Stimulated activated CD4-positive, alpha-beta T cell treated with anti-CD3 and anti-CD28 coated beads, Interleukin-2, amount 100 ng/mL, for 24 hours (primary cell): ENCODE data around the gene SLC25A25.
"Not testable (repeated sequence)": the region's sequence is repeated elsewhere in the genome, so short reads cannot be mapped to it uniquely, and the experiment has no call there.

Experiments
- DNase-seq, 2 donors: peaks; one replicate each; pipeline ENCODE4 v3.0.0-alpha.2; 2020

Gene SLC25A25

DNA sequence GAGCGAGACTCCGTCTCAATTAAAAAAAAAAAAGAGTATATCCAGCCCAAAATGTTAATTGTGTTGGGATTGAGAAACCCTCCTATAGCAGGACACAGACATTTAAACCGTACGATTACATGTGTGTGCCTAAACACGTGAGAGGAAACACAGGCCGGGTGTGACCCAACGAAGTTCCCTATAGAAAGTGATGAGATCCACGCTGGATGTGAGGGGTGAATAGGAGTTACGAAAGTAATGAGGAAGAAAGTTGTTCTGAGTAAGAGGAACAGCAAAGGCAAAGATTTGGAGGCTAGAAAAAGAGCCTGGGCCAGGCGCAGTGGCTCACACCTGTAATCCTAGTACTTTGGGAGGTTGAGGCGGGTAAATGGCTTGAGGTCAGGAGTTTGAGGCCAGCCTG lies 14.5 kb upstream of the SLC25A25 start:
- no peak for DNase-seq

DNA sequence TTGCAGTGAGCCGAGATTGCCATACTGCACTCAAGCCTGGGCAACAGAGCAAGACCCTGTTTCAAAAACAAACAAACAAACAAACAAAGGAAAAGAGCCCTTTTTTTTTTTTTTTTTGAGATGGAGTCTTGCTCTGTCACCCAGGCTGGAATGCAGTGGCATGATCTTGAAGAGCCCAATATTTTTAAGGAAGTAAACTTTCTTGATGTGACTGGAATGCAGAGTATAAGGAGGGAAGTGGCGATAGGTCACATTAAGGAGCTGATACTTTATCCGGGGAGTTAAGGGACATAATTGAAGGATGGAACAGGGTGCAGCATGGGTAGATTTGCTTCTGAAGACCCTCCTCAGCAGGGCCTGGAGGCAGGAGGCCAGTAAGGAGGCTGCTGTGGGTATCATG lies 13.9 kb upstream of the SLC25A25 start:
- DNase-seq: no peak

DNA sequence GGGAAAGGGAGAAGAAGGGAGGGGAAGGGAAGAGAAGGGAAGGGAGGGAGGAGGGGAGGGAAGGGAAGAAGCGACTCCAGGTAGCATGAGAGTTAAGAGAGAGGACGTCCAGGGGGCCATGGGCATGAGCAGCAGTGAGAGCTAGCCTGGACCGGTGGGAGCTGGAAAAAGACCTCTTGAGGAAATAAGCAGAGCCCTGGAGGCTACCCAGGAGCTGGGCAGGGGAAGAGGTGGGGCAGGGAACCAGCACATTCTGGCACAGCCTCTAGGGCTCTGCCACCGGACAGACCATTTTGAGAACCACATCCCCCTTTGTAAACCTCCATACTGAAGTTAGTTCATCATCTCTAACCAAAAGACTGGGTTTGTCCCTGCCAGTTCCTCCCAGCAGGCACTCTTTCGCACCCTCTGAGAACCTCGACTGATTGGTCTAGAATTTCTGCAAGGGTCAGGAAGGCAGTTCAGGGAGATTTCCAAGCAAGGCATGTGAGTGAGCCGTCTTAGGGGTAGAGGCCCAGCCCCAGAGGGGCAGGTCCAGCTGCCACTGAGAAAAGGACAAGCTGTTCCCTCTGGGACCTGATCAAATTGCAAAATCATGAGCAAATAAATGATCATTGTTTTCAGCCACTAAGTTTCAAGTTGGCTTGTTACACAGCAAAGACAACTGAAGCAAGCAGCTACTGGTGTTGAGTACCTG lies 12.5 kb upstream of the SLC25A25 start:
- no peak for DNase-seq

DNA sequence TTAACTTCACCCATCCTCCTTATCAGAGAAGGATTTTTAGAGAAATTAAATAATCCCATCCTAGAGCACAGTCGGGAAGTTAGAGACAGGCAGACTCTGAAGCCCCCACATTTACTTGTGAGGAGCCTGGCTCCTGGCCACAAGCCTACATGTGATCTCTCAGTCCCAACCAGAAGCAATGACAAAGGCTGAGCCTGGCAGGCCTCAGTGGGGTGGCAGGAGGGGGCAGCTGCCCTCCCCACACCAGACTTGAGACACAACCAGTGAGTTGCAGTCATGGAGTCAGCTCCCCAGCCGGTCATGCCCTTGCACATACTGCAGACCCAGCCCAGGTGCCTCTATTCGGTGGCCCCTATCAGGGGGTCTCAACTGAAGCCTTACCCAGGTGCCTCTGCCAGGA lies 11.9 kb upstream of the SLC25A25 start:
- no peak for DNase-seq

DNA sequence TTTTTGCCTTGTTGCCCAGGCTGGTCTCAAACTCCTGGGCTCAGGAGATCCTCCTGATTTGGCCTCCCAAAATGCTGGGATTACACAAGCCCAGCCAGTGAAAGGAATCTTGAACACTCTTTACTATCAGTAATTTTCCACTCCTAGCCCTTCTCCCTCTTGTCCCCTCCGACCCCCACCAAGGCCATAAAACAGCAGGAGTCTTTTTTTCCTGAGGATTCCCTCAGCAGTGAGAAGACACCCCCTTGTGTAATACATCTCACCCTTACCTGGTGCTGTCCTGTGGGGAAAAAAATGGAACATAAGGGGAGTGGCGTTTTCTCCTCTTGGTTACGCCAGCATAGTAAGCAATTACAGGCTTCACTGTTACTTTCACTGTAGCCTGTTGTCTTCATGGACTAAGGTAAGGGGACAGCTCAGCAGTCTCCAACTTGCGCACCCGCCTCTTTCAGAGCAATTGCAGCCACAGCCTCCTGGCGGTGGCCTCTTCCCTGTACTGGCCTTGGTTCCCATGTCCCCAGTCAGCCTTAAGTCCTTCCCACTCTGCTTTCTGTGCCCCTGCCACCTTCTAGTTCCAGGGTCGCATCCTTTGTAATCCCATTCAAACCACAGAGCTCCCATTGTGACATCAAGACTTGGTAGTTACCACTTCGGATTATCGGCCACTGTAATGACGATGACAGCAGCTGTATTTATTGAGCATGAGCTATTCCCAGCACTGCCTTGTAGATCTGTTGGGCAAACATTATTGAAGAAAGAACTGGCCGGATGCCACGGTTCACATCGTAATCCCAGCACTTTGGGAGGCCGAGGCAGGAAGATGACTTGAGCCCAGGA lies 10.9 kb upstream of the SLC25A25 start:
- DNase-seq: no peak

DNA sequence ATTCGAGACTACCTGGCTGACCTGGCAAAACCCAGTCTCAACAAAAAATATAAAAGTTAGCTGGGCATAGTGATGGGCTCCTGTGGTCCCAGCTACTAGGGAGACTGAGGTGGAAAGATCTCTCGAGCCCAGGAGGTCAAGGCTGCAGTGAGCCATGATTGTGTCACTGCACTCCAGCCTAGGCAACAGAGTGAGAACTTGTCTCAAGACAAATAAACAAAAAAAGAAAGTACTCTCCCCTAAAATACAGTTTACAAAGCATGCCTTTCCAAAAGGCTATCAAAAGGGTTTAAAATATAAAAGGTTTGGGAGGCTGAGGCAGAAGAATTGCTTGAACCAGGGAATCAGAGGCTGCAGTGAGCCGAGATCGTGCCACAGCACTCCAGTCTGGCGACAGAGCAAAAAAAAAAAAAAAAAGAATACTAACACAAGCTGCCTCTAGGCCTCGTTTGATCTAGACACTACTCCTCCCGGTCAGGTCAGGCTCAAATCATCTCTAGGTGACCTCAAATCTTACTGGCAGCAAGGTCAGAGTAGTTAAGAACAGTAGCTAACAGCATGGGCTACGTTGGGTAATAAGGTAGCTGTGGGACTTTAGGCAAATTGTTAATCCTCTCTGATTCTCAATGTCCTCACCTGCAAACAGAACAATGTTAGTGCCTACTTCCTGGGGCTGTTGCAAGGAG lies 10.2 kb upstream of the SLC25A25 start:
- no peak for DNase-seq

DNA sequence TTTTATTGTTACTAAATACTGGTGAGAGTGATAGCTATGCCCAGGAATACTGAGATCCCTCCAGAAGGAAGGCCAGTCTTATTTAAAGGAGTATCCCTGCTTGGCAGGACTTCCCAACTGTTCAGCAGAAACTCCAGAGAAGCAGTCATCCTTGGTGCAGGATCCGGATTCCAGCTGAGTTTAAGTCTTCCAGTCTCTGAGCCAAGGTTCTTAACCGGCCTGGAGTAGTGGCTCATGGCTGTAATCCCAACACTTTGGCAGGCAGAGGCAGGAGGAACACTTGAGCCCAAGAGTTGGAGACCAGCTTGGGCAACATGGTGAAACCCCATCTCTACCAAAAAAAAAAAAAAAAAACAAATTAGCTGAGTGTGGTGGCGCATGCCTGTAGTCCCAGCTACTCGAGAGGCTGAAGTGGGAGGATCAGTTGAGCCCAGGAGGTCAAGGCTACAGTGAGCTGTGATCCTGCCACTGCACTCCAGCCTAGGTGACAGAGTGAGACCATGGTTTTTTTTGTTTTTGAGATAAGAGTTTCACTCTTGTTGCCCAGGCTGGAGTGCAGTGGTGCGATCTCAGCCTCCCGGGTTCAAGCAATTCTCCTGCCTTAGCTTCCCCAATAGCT lies 8.6 kb upstream of the SLC25A25 start:
- DNase-seq: no peak

DNA sequence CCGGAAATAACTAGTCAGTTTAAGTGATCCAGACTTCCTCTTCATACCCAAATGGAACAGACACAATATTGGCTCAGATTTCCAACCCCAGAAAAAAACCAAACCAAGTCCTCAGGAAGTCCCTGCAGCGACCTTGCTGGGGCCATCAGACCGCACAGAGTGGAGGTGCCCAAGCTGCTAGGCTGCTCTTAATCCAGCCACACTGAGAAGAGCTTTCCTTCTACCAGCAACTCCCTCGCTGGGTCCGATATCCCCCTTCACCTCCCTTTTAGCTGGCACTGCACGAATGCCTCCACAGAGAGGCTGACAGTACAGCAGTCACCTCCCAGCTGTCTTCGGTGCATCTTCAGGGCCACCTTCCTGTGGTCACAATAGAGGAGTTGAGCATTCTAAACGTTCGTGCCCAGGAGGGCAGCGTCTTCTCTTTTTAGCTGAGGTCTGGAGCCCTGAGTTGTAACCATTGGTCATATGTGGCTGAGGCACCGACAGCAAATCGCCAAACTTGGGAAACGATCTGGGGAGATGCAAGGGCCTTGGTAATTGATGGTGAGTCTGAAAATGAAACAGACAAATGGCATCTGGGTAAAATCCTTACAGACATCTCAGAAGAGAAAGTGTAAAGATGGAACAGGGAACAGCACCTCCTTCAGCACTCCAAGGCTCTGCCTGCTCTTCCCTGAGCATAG lies 6.6 kb upstream of the SLC25A25 start:
- no peak for DNase-seq

DNA sequence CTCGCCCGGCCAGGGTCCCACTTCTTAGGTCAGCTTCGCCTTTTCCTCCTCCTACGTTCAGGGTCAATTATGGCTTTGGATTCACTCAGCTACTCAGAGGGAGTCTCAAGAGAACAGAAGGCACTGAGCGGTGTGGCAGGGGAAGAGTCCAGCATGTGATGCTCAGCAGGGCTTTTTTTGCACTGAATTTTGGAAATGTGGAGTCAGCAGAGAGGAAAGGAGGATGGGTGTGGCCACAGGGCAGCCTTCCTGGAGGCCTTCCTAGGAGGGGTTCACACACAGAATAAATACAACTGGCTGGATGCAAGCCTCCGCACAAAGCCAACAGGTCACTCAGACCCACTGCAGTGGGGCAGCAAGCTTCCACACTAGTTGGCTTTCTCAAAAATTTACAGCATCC lies 5.8 kb upstream of the SLC25A25 start:
- DNase-seq: no peak

DNA sequence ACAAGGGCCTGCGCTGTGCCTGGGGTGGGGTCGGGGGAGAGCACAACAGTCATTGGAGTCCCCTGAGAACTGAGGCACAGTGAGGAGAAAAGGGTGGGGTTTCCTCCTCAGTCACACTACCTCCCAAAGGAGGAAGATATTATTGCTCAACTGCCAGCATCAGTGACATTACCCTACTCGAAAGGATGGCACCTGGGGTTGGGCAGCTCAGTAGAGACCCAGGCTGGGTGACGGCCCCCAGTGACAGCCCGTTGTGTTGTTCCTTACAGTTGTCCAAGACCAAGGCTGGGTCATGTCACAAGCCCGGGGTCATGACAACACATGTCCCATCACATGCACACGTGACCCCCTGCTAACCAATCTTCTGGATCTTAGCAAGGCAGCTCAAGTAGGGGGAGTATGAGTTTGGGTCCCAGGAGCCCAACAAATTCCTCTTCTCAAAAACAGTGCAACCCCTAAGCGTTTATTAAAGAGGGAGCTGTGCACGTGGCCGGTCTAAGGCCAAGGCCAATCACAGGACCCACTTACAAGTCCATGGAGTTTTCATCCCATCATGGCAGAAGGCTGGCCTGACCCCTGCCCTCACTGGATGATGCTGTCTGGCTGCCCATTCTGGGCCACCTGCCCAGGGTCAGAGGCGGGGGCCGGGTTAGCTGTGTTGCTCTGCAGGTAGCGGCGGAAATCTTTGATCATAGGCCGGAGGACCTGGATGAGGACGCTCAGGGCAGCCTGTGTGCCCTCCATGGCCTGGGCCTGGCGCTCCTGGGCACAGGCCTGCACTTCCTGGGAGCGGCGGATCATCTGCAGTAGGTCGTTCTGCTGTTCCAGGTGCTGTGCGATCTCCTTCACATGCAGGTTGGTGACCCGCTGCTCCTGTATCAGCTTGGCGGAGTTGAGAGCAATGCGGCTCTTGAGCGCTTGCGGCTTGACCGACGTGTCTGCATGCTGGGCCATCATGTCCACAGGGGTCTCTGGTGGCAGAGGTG lies 4.9 kb upstream of the SLC25A25 start:
- no peak for DNase-seq

DNA sequence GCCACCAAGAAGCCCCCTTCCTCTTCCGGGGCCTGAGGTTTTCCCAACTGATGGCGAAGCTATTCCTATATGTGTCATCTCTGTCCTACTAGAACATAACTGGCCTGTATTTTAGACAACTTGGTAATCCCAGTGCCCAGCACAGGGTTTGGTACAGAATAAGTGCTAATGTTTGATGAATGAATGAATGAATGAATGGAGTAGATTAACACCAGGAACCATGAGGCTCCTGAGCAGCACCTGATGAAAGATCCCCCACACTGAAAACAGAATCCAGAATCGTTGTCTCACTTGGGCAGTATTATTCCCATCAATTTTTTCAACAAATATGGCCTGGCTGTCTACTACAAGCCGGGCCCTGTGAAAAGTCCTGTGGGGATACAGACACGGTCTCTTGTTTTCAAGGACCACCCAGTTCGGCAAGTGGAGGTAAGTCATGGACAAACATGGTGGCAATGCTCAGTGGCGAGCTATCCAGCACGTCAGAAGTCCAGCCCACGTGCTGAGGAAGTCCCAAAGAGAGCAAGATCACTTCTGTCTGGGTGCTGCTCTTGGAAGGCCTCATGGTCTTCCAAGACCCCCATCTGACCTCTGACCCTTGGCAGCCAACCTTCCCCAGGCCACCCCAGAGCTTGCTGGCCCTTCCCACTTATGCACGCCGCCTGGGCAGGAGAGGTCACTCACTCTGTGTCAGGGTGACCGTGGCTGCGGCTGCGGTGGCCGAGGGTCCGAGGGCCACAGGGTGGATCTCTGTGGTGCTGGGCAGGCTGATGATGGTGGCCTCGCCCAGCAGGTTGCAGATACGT lies 1.9 kb upstream of the SLC25A25 start:
- no peak for DNase-seq

DNA sequence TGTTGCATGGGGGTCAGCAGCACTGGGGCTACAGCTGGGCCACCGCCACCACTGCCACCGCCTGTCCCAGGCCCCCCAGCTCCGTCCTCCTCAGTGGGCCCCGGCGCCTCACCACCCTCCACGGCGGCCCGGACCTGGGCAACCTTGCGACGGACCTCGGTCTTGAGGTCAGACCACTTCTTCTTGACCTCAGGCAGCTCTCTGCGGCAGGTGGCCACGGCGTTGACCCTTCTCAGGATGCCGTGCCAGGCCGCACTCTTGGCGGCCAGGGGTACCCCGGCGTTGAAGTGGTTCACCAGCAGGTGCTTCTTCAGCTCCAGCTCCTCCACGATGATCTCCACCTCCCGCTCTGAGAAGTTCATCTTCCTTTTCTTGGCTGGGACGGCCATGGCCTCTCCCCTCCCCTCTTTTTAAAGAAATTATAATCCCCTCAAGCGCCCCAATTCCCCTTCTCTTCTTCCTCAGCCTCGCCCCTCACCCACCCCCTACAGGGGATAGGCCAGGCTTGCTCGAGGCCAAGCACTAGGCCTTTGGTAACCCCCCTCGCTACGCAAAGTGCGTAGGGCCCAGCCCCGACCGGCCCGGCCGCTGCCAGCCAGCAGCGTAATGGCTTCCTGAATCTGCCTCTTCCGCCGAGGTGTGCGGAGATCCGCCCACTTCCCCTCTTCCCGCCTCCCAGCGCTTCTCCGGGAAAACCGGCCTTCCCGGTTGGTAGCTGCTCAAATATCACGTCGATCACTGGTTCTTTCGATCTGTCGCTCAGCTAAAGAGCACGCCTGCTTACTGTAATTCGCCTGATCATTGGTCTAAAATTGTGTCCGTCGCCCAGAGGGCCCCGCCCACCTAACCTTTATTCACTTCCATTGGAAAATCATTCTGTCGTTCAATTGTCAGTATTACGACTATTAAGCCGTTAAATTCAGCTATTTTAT lies 1.1 kb upstream of the SLC25A25 start, which contains the start of gene NAIF1:
Gene NAIF1, minus strand, starts transcription at position 608 of the 932 bp plus-strand sequence. Its CDS starts 219 bp downstream, at position 389.
- DNase-seq: peak; percentile 96

DNA sequence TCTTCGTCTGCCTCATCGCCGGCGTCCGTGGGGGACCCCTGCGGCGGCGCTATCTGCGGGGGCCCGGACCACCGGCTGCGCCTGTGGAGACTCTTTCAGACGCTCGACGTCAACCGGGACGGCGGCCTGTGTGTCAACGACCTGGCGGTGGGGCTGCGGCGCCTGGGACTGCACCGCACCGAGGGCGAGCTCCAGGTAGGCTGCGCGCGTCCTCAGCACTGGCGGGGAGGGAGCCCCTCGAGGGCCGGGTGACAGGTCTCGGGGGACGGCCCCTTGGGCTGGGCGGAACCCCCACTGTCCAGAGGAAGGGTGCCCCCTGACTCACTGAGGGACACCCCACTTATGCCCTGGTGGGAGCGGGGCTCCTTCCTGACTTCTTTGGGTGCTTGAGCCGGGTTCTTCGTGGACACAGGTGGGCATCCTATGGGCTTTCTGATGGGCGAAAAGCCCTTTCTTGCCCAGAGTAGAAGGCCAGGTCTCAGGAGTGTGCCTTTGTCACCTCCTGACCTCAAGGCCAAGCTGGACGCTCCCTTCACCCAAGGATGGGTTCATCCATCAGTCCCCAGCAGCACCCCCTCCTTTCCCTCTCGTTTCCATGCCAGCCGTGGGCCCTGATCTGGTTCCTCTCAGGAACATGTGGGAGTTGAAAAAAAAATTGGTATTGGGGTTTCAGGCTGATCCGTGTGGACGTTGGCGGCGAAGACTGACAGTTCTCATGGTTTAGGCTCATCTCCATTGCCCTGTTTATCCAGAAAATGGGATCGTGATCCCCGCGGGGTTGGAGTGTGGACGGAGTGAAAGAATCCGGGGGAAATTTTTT lies 564 bp downstream of the SLC25A25 start:
- DNase-seq: peak; percentile 47 to 48

DNA sequence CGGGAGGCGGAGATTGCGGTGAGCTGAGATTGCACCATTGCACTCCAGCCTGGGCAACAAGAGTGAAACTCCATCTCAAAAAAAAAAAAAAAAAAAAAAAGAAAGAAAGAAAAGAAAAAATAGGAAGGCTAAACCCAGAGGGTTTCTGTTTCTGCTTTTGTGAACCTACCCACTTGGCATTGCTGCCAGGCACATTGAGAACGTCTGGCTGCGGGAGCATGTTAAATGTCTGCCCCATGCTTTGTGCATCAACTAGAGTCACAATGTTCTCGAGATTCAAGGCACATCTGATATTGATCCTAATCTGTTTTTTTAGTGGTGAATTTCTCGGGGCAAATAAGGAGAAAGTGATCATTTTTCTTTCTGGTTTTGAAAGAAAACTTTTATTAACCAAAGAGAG lies 2.8 kb downstream of the SLC25A25 start:
- no peak for DNase-seq

DNA sequence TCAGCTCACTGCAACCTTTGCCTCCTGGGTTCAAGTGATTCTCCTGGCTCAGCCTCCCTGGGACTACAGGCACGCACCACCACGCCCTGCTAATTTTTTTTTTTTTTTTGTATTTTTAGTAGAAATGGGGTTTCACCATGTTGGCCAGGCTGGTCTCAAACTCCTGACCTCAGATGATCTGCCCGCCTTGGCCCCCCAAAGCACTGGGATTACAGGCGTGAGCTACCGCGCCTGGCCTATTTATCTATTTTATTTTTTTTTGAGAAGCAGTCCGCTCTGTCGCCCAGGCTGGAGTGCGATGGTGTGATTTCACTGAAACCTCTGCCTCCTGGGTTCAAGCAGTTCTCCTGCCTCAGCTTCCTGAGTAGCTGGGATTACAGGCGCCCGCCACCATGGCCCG lies 3.4 kb downstream of the SLC25A25 start:
- DNase-seq: not testable (repeated sequence)

DNA sequence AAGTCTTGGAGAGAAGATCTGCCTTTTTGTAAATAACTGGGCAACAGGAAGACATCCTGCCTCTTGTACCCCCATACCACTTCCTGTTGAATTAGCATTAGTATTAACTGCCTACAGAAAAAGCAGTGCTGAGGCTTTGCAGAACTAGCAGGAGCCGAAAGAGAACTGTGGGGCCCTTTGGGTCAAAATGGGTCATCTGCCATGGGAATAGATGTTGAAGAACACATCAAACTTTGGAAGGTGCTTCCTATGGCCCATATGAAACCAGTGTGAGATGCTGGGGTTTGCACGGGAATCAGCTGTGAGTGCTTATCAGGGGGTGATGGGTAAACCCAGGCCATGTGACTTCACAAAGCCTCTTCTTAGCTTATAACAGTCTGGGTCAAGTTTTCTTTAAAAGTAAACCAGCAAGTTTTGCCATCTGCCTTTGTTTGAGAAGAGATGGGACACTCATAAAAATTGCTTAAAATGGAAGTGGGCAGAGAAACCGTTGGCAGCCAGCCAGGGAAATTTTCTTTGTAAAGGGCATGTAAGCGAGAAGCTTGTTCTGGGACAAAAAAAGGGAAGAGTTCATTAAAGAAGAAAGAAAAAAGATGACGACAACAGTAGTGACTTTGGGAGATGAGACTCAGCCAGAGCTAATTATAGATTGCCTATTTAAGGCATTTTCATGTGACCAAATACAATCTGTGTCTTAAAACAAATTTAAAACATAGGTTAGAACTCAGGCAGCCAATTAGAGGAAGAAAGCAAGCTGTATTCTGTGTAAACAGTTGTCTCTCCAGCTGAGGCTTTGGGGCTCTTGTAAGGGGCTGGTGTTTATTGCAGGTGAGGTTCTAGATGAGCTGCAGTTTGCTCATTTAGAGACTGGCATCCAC lies 4.4 kb downstream of the SLC25A25 start:
- peak; percentile 64 to 71 for DNase-seq

DNA sequence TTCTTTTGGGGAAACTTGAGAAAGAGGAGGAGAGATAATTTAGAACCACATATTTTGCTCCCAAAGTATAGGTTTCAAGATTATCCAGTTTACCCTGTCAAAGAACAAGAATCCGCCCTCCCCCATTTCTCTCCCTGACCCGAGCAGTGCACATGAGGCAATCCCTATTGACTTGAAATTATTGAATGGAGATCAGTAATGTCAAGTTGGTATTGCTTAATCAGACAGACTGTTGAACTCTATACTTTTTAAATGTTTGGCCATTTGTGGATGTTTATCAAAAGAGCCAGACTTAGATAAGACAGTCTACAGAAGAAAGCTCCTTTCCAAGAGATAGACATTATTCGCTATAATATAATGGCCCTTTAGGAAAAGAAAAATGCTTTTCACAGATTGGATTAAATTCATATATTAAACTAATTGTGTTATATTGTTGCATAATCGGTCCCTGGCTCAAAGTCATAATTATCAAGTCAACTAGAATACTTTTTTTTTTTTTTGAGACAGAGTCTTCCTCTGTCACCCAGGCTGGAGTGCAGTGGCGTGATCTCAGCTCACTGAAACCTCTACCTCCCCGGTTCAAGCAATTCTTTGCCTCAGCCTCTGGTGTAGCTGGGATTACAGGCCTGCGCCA lies 5.3 kb downstream of the SLC25A25 start:
- no peak for DNase-seq
